Endothelial cell of umbilical vein (primary cell): ENCODE results near the gene CXADR. TPM values are rescaled to one million over a fixed set of nuclear protein-coding genes. Genes with fewer than 3 reads are reported as not detected.
A peak's percentile ranks its signal among the peaks of the same experiment; 100 is the strongest.

ENCODE experiments used
- BruUV-seq: library from RNA; stranded (reverse); fragments of 400-500 nt; replicated peaks from 2 replicates; lab custom pipeline; 2021; lab: Mats Ljungman, UMichigan
- CTCF ChIA-PET: fragments of 300-600, 350-600 bp; sonication (Branson Sonifier 250); formaldehyde crosslinking; loops from one replicate; lab custom pipeline; 2021; ENCODE audit warnings: antibody characterized with exemption, inconsistent platforms; lab: Charles Lee
- POLR2A ChIA-PET: fragments of 300-600, 350-600 bp; sonication (Branson Sonifier 250); formaldehyde crosslinking; loops from one replicate; lab custom pipeline; 2021; ENCODE audit warnings: antibody characterized with exemption, inconsistent platforms; lab: Charles Lee
- DNase-seq: peaks from one replicate; pipeline ENCODE4 v3.0.0-alpha.2; 2011; ENCODE audit warnings: low read depth, low spot score
- FAIRE-seq: peaks from 2 replicates; lab custom pipeline; 2011; peaks lifted over from hg19 to GRCh38; lab: Jason Lieb, UNC
- H2AFZ ChIP-seq: 2 replicates; pipeline ENCODE4 v1.6.0; 2012; ENCODE audit warnings: low read depth, low read length, control low read depth, inconsistent platforms
- H3K27ac ChIP-seq: 2 replicates; pipeline ENCODE4 v1.5.1; 2011; ENCODE audit warnings: low read depth, mild to moderate bottlenecking, control low read depth, low read length, moderate library complexity; ENCODE audit not compliant: insufficient read depth
- H3K27me3 ChIP-seq, 2 experiments: 2 replicates each; pipeline versions ENCODE4 v1.6.0 to v1.6.1; 2011; ENCODE audit warnings: low read length in 2 of 2, mixed read lengths in 1 of 2; ENCODE audit not compliant: control insufficient read depth in 2 of 2, insufficient read depth in 2 of 2
- H3K36me3 ChIP-seq, 2 experiments: 2 replicates in 1 of 2; 3 replicates in 1 of 2; pipeline ENCODE4 v1.5.1; 2011; ENCODE audit warnings: low read length in 2 of 2, mild to moderate bottlenecking in 1 of 2, moderate library complexity in 1 of 2; ENCODE audit not compliant: control insufficient read depth in 2 of 2, insufficient read depth in 2 of 2; ENCODE audit errors: extremely low read depth in 1 of 2
- H3K4me1 ChIP-seq: 3 replicates; pipeline ENCODE4 v1.5.1; 2011; ENCODE audit warnings: mild to moderate bottlenecking, low read length; ENCODE audit not compliant: control insufficient read depth, insufficient read depth; ENCODE audit errors: extremely low read depth
- H3K4me2 ChIP-seq: 2 replicates; pipeline ENCODE4 v1.6.1; 2011; ENCODE audit warnings: low read length, control low read depth, mixed read lengths; ENCODE audit not compliant: insufficient read depth
- H3K4me3 ChIP-seq, 3 experiments: fragments of 200-600 bp in 1 of 3; sonication (generic), shearing (Covaris generic) in 1 of 3; replicated peaks in 1 of 3; 2 replicates each; pipeline ENCODE4 v1.5.1; 2011 to 2016; ENCODE audit warnings: control low read depth in 3 of 3, low read length in 3 of 3, mild to moderate bottlenecking in 2 of 3, inconsistent platforms in 1 of 3, low read depth in 1 of 3, moderate library complexity in 1 of 3; ENCODE audit not compliant: insufficient read depth in 1 of 3
- H3K79me2 ChIP-seq: 2 replicates; pipeline ENCODE4 v1.6.0; 2012; ENCODE audit warnings: low read length, inconsistent platforms; ENCODE audit not compliant: control insufficient read depth, insufficient read depth
- H3K9ac ChIP-seq: replicated peaks from 2 replicates; pipeline ENCODE3; 2011; ENCODE audit warnings: low read length, control low read depth; ENCODE audit not compliant: insufficient read depth; ENCODE audit errors: extremely low read depth
- H3K9me1 ChIP-seq: replicated peaks from 3 replicates; pipeline ENCODE4 v1.6.0; 2011; ENCODE audit warnings: mild to moderate bottlenecking, low read length; ENCODE audit not compliant: control insufficient read depth, insufficient read depth; ENCODE audit errors: extremely low read depth
- H3K9me3 ChIP-seq: replicated peaks from 2 replicates; pipeline ENCODE4 v1.5.1; 2012; ENCODE audit warnings: low read length, inconsistent platforms; ENCODE audit not compliant: control insufficient read depth, insufficient read depth
- H4K20me1 ChIP-seq: replicated peaks from 2 replicates; pipeline ENCODE3; 2011; ENCODE audit warnings: mild to moderate bottlenecking, low read length; ENCODE audit not compliant: control insufficient read depth, insufficient read depth; ENCODE audit errors: extremely low read depth
- EZH2 ChIP-seq: IDR thresholded peaks from 2 replicates; pipeline ENCODE4 v1.6.1; 2012; ENCODE audit warnings: borderline replicate concordance, low read depth, mild to moderate bottlenecking, moderate library complexity, low read length, inconsistent platforms; ENCODE audit not compliant: severe bottlenecking
- FOS ChIP-seq: IDR thresholded peaks from 2 replicates; pipeline ENCODE4 v1.6.1; 2011; ENCODE audit warnings: mild to moderate bottlenecking, low read length, moderate library complexity, borderline replicate concordance; ENCODE audit not compliant: insufficient read depth
- GATA2 ChIP-seq: IDR thresholded peaks from 2 replicates; pipeline ENCODE4 v1.7.0; 2011; ENCODE audit warnings: low read depth, mild to moderate bottlenecking, moderate library complexity, mixed read lengths, low read length; ENCODE audit not compliant: insufficient read length, insufficient read depth
- JUN ChIP-seq: IDR thresholded peaks from 2 replicates; pipeline ENCODE4 v1.6.1; 2011; ENCODE audit warnings: borderline replicate concordance, low read depth; ENCODE audit not compliant: insufficient read length, insufficient read depth
- dilution Hi-C: fragments of 300-500 bp; cut with MboI; formaldehyde crosslinking; loops from one replicate; pipeline ENCODE4 v1.15.0; 2019; ENCODE audit warnings: low sequenced_read_pairs; ENCODE audit not compliant: extremely low pct_ligation_motif_present
- intact Hi-C: fragments of 100-400 bp; cut with micrococcal nuclease; formaldehyde crosslinking; loops from one replicate; pipeline ENCODE4 v1.10.0; 2022
- polyA plus RNA-seq, 4 experiments: library from polyadenylated mRNA; depleted of rRNA in 3 of 4; stranded (reverse) in 3 of 4; unstranded in 1 of 4; fragments of >200 nt; gene quantifications; 2 replicates each; pipeline versions ENCODE4 v1.2.1 to v1.2.3, GENCODE V29; 2011 to 2012; ENCODE audit warnings: missing spikeins in 1 of 4
- total RNA-seq: library from RNA; stranded (reverse); gene quantifications from 2 replicates; pipeline ENCODE4 v1.2.3, GENCODE V29; 2021
- TF ChIP-seq, protein P1 (sequence below): IDR thresholded peaks from 2 replicates; pipeline ENCODE4 v1.6.1; 2011; ENCODE audit not compliant: insufficient read depth, insufficient read length

CXADR gene
- total and polyA plus RNA-seq, 2 donors (not counting 3 experiments of a cell fraction or from before 2014, with no cell fraction given): 3.2 to 12.2 TPM

DNA sequence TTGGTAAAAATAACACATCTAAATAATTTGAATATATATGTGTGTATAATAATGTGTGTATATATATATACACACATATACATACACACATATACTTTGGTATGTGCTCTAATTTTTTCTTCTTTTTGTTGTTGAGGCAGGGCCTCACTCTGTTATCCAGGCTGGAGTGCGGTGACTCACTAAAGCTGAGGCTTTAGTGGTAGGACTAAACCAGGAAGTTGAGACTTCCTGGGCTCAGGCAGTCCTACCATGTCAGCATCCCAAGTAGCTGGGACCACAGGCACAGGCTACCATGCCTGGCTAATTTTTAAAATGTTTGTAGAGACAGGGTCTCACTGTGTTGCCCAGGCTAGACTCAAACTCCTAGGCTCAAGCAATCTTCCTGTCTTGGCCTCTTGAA lies 46.7 kb upstream of the CXADR start:
- no peaks in the 10 kb centered on the region for H3K79me2 ChIP-seq

DNA sequence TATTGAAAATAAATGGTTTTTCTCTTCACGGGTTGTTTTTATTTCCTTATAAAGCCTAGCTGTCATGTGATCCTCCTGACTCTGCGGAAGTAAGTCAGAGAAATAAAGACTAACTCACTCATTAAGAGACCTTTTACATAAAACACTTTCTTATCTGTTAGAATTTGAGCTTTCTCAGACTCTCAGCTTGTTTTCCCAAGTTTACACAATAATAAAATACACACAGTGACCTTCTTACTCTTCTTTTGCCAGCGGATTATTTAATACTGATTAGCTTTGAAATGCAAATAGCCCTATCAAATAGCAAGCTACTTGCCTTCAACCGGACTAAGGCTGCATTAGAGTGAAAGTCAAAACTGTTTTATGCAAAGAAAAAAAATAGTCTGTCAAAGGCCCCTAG lies 45.5 kb upstream of the CXADR start:
- peak overlapping the region; percentile 17 for H3K27ac ChIP-seq
- no peaks in the 10 kb centered on the region for H3K79me2 ChIP-seq
- dilution Hi-C loops: no loop called here
- intact Hi-C loops: no loop called here
- peak overlapping the region; percentile 16 for H3K4me2 ChIP-seq
- FAIRE-seq: peak; percentile 12
- no peaks in the 10 kb centered on the region for H4K20me1 ChIP-seq
- H3K36me3 ChIP-seq: no peaks in the 10 kb centered on the region
- H3K9me3 ChIP-seq: no peaks in the 10 kb centered on the region
- TF ChIP-seq, protein P1, sequence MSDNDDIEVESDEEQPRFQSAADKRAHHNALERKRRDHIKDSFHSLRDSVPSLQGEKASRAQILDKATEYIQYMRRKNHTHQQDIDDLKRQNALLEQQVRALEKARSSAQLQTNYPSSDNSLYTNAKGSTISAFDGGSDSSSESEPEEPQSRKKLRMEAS: no peak
- no peak for TF ChIP-seq EZH2
- no peak for TF ChIP-seq JUN
- no peak for TF ChIP-seq FOS
- TF ChIP-seq GATA2: no peak
- ChIA-PET CTCF (interaction anchor here (0.9 to 3.0 kb wide), 2 partner anchors 45 to 81 kb away, joined by 3 to 13 read pairs; no protein-coding TSS in a partner anchor), POLR2A (no interaction called here)
- no peaks in the 10 kb centered on the region for H3K27me3 ChIP-seq
- DNase-seq: peak; percentile 32
- H3K4me3 ChIP-seq: no peak overlapping the region
- peaks cover 5% of the 10 kb centered on the region for H3K4me1 ChIP-seq
- no peaks in the 10 kb centered on the region for H3K9me1 ChIP-seq
- BruUV-seq: no TSS peak
- no peak overlapping the region for H3K9ac ChIP-seq
- H2AFZ ChIP-seq: peak overlapping the region; percentile 56

More for the DNA sequence above, 46.7 kb upstream of the CXADR start:
- dilution Hi-C loops: no loop called here
- Histone ChIP-seq H4K20me1 (no peaks in the 10 kb centered on the region), H3K36me3 (no peaks in the 10 kb centered on the region), H3K4me3 (no peak overlapping the region), H3K9me3 (no peaks in the 10 kb centered on the region), H3K4me2 (no peak overlapping the region), H3K9ac (no peak overlapping the region), H3K27ac (no peak overlapping the region), H3K9me1 (no peaks in the 10 kb centered on the region), H3K4me1 (peaks cover 5% of the 10 kb centered on the region), H3K27me3 (no peaks in the 10 kb centered on the region), H2AFZ (peak overlapping the region; percentile 48)
- no peak for TF ChIP-seq JUN
- peak; percentile 44 for TF ChIP-seq FOS
- no TSS peak for BruUV-seq
- no peak for DNase-seq
- ChIA-PET CTCF (interaction anchor here (3.0 kb wide), 1 partner anchor 79 kb away, joined by 13 read pairs; no protein-coding TSS in a partner anchor), POLR2A (no interaction called here)
- FAIRE-seq: peak; percentile 42
- intact Hi-C loops: no loop called here
